GM12878 (cell line): ENCODE results near the gene SH3BGRL2. TPM values are rescaled to one million over a fixed set of nuclear protein-coding genes. Genes with fewer than 3 reads are reported as not detected.
A peak's percentile ranks its signal among the peaks of the same experiment; 100 is the strongest.

Experiments
- ATAC-seq: fragments of 200-7000 bp; cut with Tn5 transposase; 3 replicates; pipeline ENCODE4 v1.9.1; 2020; ENCODE audit warnings: mild to moderate bottlenecking, moderate library complexity
- BruUV-seq: library from RNA; stranded (reverse); fragments of 400-500 nt; replicated peaks from 2 replicates; lab custom pipeline; 2021; lab: Mats Ljungman, UMichigan
- CTCF ChIA-PET: fragments of 300-600 bp; sonication (Branson Sonifier 250); formaldehyde crosslinking; extraction: SDS; loops from one replicate; lab custom pipeline; 2021; ENCODE audit warnings: inconsistent platforms; lab: Yijun Ruan, JAX
- POLR2A ChIA-PET: fragments of 350-600 bp; formaldehyde crosslinking; extraction: SDS; loops from one replicate; lab custom pipeline; 2021; ENCODE audit warnings: inconsistent platforms; lab: Charles Lee
- RAD21 ChIA-PET: fragments of 300-600 bp; sonication (Branson Sonifier 250); formaldehyde crosslinking; loops from one replicate; lab custom pipeline; 2023; ENCODE audit warnings: antibody characterized with exemption; ENCODE audit not compliant: unreplicated experiment; lab: Charles Lee
- SMC1A ChIA-PET: fragments of 300-600 bp; sonication (Branson Sonifier 250); formaldehyde crosslinking; loops from one replicate; lab custom pipeline; 2023; ENCODE audit not compliant: unreplicated experiment, uncharacterized antibody; lab: Charles Lee
- DNase-seq: peaks from one replicate; pipeline ENCODE4 v3.0.0-alpha.2; 2011; ENCODE audit warnings: low read depth, low spot score
- FAIRE-seq: peaks from 3 replicates; lab custom pipeline; 2011; peaks lifted over from hg19 to GRCh38; lab: Jason Lieb, UNC
- H2AFZ ChIP-seq: 2 replicates; pipeline ENCODE4 v1.6.0; 2011; ENCODE audit warnings: low read depth, low read length, control low read depth; ENCODE audit not compliant: control insufficient read depth
- H3K27ac ChIP-seq: 2 replicates; pipeline ENCODE4 v1.5.1; 2011; ENCODE audit warnings: control low read depth; ENCODE audit not compliant: control insufficient read depth, insufficient read depth
- H3K27me3 ChIP-seq, 2 experiments: replicated peaks in 1 of 2; 2 replicates each; pipeline versions ENCODE4 v1.6.0 to v1.6.1; 2011; ENCODE audit warnings: low read length in 1 of 2; ENCODE audit not compliant: control insufficient read depth in 2 of 2, insufficient read depth in 2 of 2
- H3K36me3 ChIP-seq, 2 experiments: 2 replicates each; pipeline ENCODE4 v1.5.1; 2011; ENCODE audit warnings: low read length in 1 of 2; ENCODE audit not compliant: control insufficient read depth in 2 of 2, insufficient read depth in 2 of 2
- H3K4me1 ChIP-seq: 2 replicates; pipeline ENCODE4 v1.6.1; 2011; ENCODE audit warnings: mild to moderate bottlenecking, low read length, moderate library complexity, mixed read lengths; ENCODE audit not compliant: control insufficient read depth, insufficient read depth
- H3K4me2 ChIP-seq: 2 replicates; pipeline ENCODE4 v1.6.0; 2011; ENCODE audit warnings: control low read depth; ENCODE audit not compliant: control insufficient read depth, insufficient read depth
- H3K4me3 ChIP-seq: fragments of 200-600 bp; sonication (generic); 2 replicates; pipeline ENCODE4 v1.5.1; 2016
- H3K79me2 ChIP-seq: 2 replicates; pipeline ENCODE4 v1.6.0; 2011; ENCODE audit warnings: low read length; ENCODE audit not compliant: control insufficient read depth, insufficient read depth
- H3K9ac ChIP-seq: 2 replicates; pipeline ENCODE4 v1.8.0; 2011; ENCODE audit warnings: low read length, control low read depth, mixed read lengths; ENCODE audit not compliant: control insufficient read depth, insufficient read depth
- H3K9me3 ChIP-seq: replicated peaks from 3 replicates; pipeline ENCODE4 v1.5.1; 2011; ENCODE audit warnings: mild to moderate bottlenecking, low read length; ENCODE audit not compliant: control insufficient read depth, insufficient read depth
- H4K20me1 ChIP-seq: 2 replicates; pipeline ENCODE4 v1.6.0; 2011; ENCODE audit not compliant: control insufficient read depth, insufficient read depth
- BCL11A ChIP-seq: IDR thresholded peaks from 2 replicates; pipeline ENCODE4 v1.6.1; 2011; ENCODE audit warnings: low read depth, low read length
- BRCA1 ChIP-seq: IDR thresholded peaks from 2 replicates; pipeline ENCODE4 v1.6.1; 2011; ENCODE audit warnings: low read depth, low read length, improper control_type of control experiment
- CHD4 ChIP-seq: fragments of 200-600 bp; sonication (generic); IDR thresholded peaks from 2 replicates; pipeline ENCODE4 v1.6.1; 2016; ENCODE audit warnings: mild to moderate bottlenecking
- EP300 ChIP-seq, 2 experiments: fragments of 150-350 bp in 1 of 2; IDR thresholded peaks; 2 replicates each; pipeline ENCODE4 v1.6.1; 2011 to 2012; ENCODE audit warnings: low read depth in 2 of 2, low read length in 2 of 2, borderline replicate concordance in 1 of 2, improper control_type of control experiment in 1 of 2, inconsistent platforms in 1 of 2; ENCODE audit not compliant: control insufficient read depth in 1 of 2
- FOXM1 ChIP-seq: IDR thresholded peaks from 2 replicates; pipeline ENCODE4 v1.6.1; 2012; ENCODE audit warnings: low read depth, mild to moderate bottlenecking, inconsistent platforms, low read length, moderate library complexity
- HDAC6 ChIP-seq: fragments of 200-600 bp; sonication (generic); IDR thresholded peaks from one replicate; pipeline ENCODE4 v1.8.0; 2017; ENCODE audit warnings: antibody characterized with exemption; ENCODE audit not compliant: unreplicated experiment
- IRF4 ChIP-seq: IDR thresholded peaks from 2 replicates; pipeline ENCODE4 v1.6.1; 2011; ENCODE audit warnings: low read depth, low read length
- RB1 ChIP-seq: fragments of 450-650 bp; formaldehyde crosslinking; IDR thresholded peaks from 2 replicates; pipeline ENCODE4 v1.6.1; 2017; ENCODE audit warnings: mild to moderate bottlenecking, borderline replicate concordance
- SMAD1 ChIP-seq: fragments of 450-650 bp; IDR thresholded peaks from 2 replicates; pipeline ENCODE4 v1.6.1; 2018; ENCODE audit warnings: mild to moderate bottlenecking, low read depth; ENCODE audit not compliant: partially characterized antibody
- SMAD5 ChIP-seq: IDR thresholded peaks from 2 replicates; pipeline ENCODE4 v1.6.1; 2016; ENCODE audit warnings: antibody characterized with exemption, low read depth
- SMC3 ChIP-seq: IDR thresholded peaks from 2 replicates; pipeline ENCODE4 v1.6.1; 2011; ENCODE audit warnings: low read length, improper control_type of control experiment, borderline replicate concordance
- YY1 ChIP-seq: IDR thresholded peaks from 2 replicates; pipeline ENCODE4 v1.6.1; 2011; ENCODE audit warnings: low read depth, mild to moderate bottlenecking, low read length
- ZNF384 ChIP-seq: IDR thresholded peaks from 2 replicates; pipeline ENCODE4 v1.6.1; 2012; ENCODE audit warnings: low read depth, mild to moderate bottlenecking, low read length, improper control_type of control experiment, borderline replicate concordance
- WGBS: methylation state at CpG from one replicate; pipeline ENCODE4 v1.1.6; 2016; ENCODE audit warnings: low lambda C conversion rate; ENCODE audit not compliant: insufficient replicate concordance, insufficient coverage; ENCODE audit errors: missing lambda C conversion rate; 5-methylcytosine and 5-hydroxymethylcytosine counted together
- in situ Hi-C: fragments of 300-500 bp; cut with MboI; formaldehyde crosslinking; loops from 9 replicates; pipeline ENCODE4 v1.14.3; 2018; ENCODE audit warnings: mixed read lengths
- intact Hi-C: fragments of 100-400 bp; cut with micrococcal nuclease; formaldehyde crosslinking; loops from one replicate; pipeline ENCODE4 v1.14.2; 2022; ENCODE audit not compliant: unreplicated experiment
- polyA plus RNA-seq, 11 experiments: library from polyadenylated mRNA; depleted of rRNA in 4 of 11; unstranded in 6 of 11; stranded (reverse) in 5 of 11; fragments of >200 nt; fragmentation: Nextera tagmentation in 4 of 11; fragmentation: Illumina TruSeq in 1 of 11; extraction: Ambion mirVana in 4 of 11; extraction: Trizol in 1 of 11; gene quantifications; 1 replicate in 1 of 11; 2 replicates in 10 of 11; pipeline versions ENCODE4 v1.2.1 to v1.2.3, GENCODE V29; 2011 to 2016; ENCODE audit warnings: inconsistent platforms in 2 of 11, missing spikeins in 2 of 11, low read depth in 1 of 11
- total RNA-seq, 4 experiments: library from RNA; depleted of rRNA in 3 of 4; stranded (reverse); fragments of >200 nt in 3 of 4; fragmentation: Illumina TruSeq in 1 of 4; extraction: Trizol in 1 of 4; gene quantifications; 2 replicates each; pipeline versions ENCODE4 v1.2.1 to v1.2.3, GENCODE V29; 2013 to 2021
- TF ChIP-seq, protein P1 (sequence below): IDR thresholded peaks from 2 replicates; pipeline ENCODE4 v1.6.1; 2011; ENCODE audit warnings: mild to moderate bottlenecking, low read depth, low read length, moderate library complexity; ENCODE audit not compliant: insufficient replicate concordance

SH3BGRL2 gene
- total and polyA plus RNA-seq, 10 of the 15 experiments (the other 5 are each of a cell fraction or from before 2014, with no cell fraction given) = 0.03 to 0.37 (median 0.21) TPM

GRCh38 chr6:79630380-79630882 lies 698 bp upstream of the SH3BGRL2 start:
- Histone ChIP-seq H3K79me2 (no peaks in the 10 kb centered on the region), H3K36me3 (no peaks in the 10 kb centered on the region), H3K9ac (no peak overlapping the region), H4K20me1 (no peaks in the 10 kb centered on the region), H3K4me3 (no peak overlapping the region), H3K9me3 (no peaks in the 10 kb centered on the region), H3K27ac (no peak overlapping the region), H3K27me3 (peaks cover 6 to 7% of the 10 kb centered on the region in 2 experiments), H3K4me1 (peaks cover 5% of the 10 kb centered on the region; the same call in 1 of the 2 replicates), H2AFZ (no peak overlapping the region), H3K4me2 (peak overlapping the region; percentile 72; the same call in 1 of the 2 replicates)
- TF ChIP-seq EP300 (IDR thresholded peaks at IDR 0.05; ENCODE audit: borderline replicate concordance in 1 of 2, control insufficient read depth in 1 of 2, low read depth in 2 of 2, low read length in 2 of 2) = no peak
- TF ChIP-seq BRCA1 = no peak
- no peak for TF ChIP-seq SMAD5
- no peak for TF ChIP-seq YY1
- TF ChIP-seq ZNF384 = no peak
- TF ChIP-seq IRF4 = no peak
- TF ChIP-seq, protein P1, sequence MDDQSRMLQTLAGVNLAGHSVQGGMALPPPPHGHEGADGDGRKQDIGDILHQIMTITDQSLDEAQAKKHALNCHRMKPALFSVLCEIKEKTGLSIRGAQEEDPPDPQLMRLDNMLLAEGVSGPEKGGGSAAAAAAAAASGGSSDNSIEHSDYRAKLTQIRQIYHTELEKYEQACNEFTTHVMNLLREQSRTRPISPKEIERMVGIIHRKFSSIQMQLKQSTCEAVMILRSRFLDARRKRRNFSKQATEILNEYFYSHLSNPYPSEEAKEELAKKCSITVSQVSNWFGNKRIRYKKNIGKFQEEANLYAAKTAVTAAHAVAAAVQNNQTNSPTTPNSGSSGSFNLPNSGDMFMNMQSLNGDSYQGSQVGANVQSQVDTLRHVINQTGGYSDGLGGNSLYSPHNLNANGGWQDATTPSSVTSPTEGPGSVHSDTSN = no peak
- no peak for TF ChIP-seq SMC3
- TF ChIP-seq CHD4 = no peak
- TF ChIP-seq SMAD1 = no peak
- no peak for TF ChIP-seq FOXM1
- TF ChIP-seq HDAC6 = no peak
- no peak for TF ChIP-seq BCL11A
- TF ChIP-seq RB1 = no peak
- intact Hi-C loops = no loop called here
- ChIA-PET CTCF (interaction anchor here (1.0 kb wide), 1 partner anchor 10 kb away, joined by 4 read pairs; no protein-coding TSS in a partner anchor), POLR2A (no interaction called here), SMC1A (no interaction called here), RAD21 (no interaction called here)
- FAIRE-seq (no peak), DNase-seq (no peak), ATAC-seq (no peak)
- WGBS = 53% methylated on average over 8 of the region's 8 CpGs
- in situ Hi-C loops = no loop called here
- no TSS peak for BruUV-seq
